Measurements from ENCODE around the gene SRPK2.

DNA sequence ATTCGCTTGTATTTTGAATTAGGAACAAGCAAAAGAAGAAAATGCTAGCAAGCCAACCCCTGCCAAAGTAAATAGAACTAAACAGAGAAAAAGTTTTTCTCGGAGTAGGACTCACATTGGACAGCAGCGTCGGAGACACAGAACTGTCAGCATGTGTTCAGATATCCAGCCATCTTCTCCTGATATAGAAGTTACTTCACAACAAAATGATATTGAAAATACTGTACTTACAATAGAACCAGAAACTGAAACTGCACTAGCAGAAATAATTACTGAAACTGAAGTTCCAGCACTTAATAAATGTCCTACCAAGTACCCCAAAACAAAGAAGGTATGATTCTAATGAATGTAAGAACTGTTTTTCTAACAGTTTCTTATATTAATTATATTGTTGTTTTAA, 286.9 kb downstream of the SRPK2 start:
- no peak for TF ChIP-seq POLR2A (IDR thresholded peaks at IDR 0.05)
- TF ChIP-seq, protein P1, sequence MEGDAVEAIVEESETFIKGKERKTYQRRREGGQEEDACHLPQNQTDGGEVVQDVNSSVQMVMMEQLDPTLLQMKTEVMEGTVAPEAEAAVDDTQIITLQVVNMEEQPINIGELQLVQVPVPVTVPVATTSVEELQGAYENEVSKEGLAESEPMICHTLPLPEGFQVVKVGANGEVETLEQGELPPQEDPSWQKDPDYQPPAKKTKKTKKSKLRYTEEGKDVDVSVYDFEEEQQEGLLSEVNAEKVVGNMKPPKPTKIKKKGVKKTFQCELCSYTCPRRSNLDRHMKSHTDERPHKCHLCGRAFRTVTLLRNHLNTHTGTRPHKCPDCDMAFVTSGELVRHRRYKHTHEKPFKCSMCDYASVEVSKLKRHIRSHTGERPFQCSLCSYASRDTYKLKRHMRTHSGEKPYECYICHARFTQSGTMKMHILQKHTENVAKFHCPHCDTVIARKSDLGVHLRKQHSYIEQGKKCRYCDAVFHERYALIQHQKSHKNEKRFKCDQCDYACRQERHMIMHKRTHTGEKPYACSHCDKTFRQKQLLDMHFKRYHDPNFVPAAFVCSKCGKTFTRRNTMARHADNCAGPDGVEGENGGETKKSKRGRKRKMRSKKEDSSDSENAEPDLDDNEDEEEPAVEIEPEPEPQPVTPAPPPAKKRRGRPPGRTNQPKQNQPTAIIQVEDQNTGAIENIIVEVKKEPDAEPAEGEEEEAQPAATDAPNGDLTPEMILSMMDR (IDR thresholded peaks at IDR 0.05), result no peak
- no peak for TF ChIP-seq POLR2AphosphoS5 (IDR thresholded peaks at IDR 0.05)
- TF ChIP-seq EP300 (IDR thresholded peaks at IDR 0.05), result no peak

All from sigmoid colon (tissue), 4 donors.